ENCODE measurements around the gene ZNF556. TPM values are rescaled to one million over a fixed set of nuclear protein-coding genes. Genes with fewer than 3 reads are reported as not detected.
"Not testable (repeated sequence)": the region's sequence is repeated elsewhere in the genome, so short reads cannot be mapped to it uniquely, and the experiment has no call there.

ZNF556 gene
- total RNA-seq, 2 experiments from 2014 or later: 0.09 TPM; not detected in 1

- no peak for DNase-seq (ENCODE audit: low spot score)
- Histone ChIP-seq H3K4me1 (ENCODE audit: insufficient read depth, low read length, poor library complexity, severe bottlenecking) (peaks cover 27% of the 10 kb centered on the region), H3K27ac (ENCODE audit: low read depth, low read length, poor library complexity, severe bottlenecking) (no peak overlapping the region), H2AFZ (ENCODE audit: low read length) (no peak overlapping the region), H4K20me1 (ENCODE audit: insufficient read depth, low read length) (no peaks in the 10 kb centered on the region), H3K36me3 (ENCODE audit: insufficient read depth, low read length) (no peaks in the 10 kb centered on the region), H3K79me2 (ENCODE audit: insufficient read depth, low read depth, low read length) (no peaks in the 10 kb centered on the region), H3K9me2 (ENCODE audit: insufficient read depth, low read length) (no peaks in the 10 kb centered on the region), H3K4me2 (ENCODE audit: low read length) (no peak overlapping the region), H3K4me3 (ENCODE audit: low read depth, low read length, poor library complexity, severe bottlenecking) (no peak overlapping the region), H3K9me3 (ENCODE audit: low read length) (no peaks in the 10 kb centered on the region)
- ChIA-PET POLR2A (no interaction called here), CTCF (ENCODE audit: unreplicated experiment) (no interaction called here)
- TF ChIP-seq CTCF (conservative IDR thresholded peaks at IDR 0.05; ENCODE audit: low read length) (no peak), EZH2phosphoT487 (IDR thresholded peaks at IDR 0.05; ENCODE audit: borderline replicate concordance, low read depth, low read length) (no peak)
- BruUV-seq (replicated peaks): no TSS peak
- intact Hi-C loops (cut with micrococcal nuclease; ENCODE audit: unreplicated experiment): no loop called here
Observed at GRCh38 chr19:2885736-2886135, 18.6 kb downstream of the ZNF556 start.

GRCh38 chr19:2887391-2887914, 20.3 kb downstream of the ZNF556 start:
- Histone ChIP-seq H3K4me1 (ENCODE audit: insufficient read depth, low read length, poor library complexity, severe bottlenecking) (peaks cover 33% of the 10 kb centered on the region), H3K79me2 (ENCODE audit: insufficient read depth, low read depth, low read length) (no peaks in the 10 kb centered on the region), H3K9me3 (ENCODE audit: low read length) (no peaks in the 10 kb centered on the region), H3K4me2 (ENCODE audit: low read length) (peak overlapping the region; percentile 45), H2AFZ (ENCODE audit: low read length) (peak overlapping the region; percentile 88), H3K9me2 (ENCODE audit: insufficient read depth, low read length) (no peaks in the 10 kb centered on the region), H3K27ac (ENCODE audit: low read depth, low read length, poor library complexity, severe bottlenecking) (peak overlapping the region; percentile 74), H4K20me1 (ENCODE audit: insufficient read depth, low read length) (no peaks in the 10 kb centered on the region), H3K4me3 (ENCODE audit: low read depth, low read length, poor library complexity, severe bottlenecking) (no peak overlapping the region), H3K36me3 (ENCODE audit: insufficient read depth, low read length) (no peaks in the 10 kb centered on the region)
- peak; percentile 82 for DNase-seq (ENCODE audit: low spot score)
- ChIA-PET POLR2A (interaction anchor here (1.1 to 1.3 kb wide), 2 partner anchors 17 to 63 kb away, joined by 4 read pairs; no protein-coding TSS in a partner anchor), CTCF (ENCODE audit: unreplicated experiment) (interaction anchor here (1.0 to 1.1 kb wide), 2 partner anchors 63 to 239 kb away, joined by 3 read pairs; no protein-coding TSS in a partner anchor)
- no TSS peak for BruUV-seq (replicated peaks)
- peak; percentile 84 for TF ChIP-seq CTCF (conservative IDR thresholded peaks at IDR 0.05; ENCODE audit: low read length)
- no peak for TF ChIP-seq EZH2phosphoT487 (IDR thresholded peaks at IDR 0.05; ENCODE audit: borderline replicate concordance, low read depth, low read length)
- intact Hi-C loops (cut with micrococcal nuclease; ENCODE audit: unreplicated experiment): no loop called here

- intact Hi-C loops (cut with micrococcal nuclease; ENCODE audit: unreplicated experiment): no loop called here
- Histone ChIP-seq H3K9me3 (ENCODE audit: low read length) (no peaks in the 10 kb centered on the region), H3K9me2 (ENCODE audit: insufficient read depth, low read length) (no peaks in the 10 kb centered on the region), H3K4me2 (ENCODE audit: low read length) (peak overlapping the region; percentile 45; the same call in 1 of the 2 replicates), H3K4me3 (ENCODE audit: low read depth, low read length, poor library complexity, severe bottlenecking) (peak overlapping the region; percentile 25), H3K36me3 (ENCODE audit: insufficient read depth, low read length) (no peaks in the 10 kb centered on the region), H3K4me1 (ENCODE audit: insufficient read depth, low read length, poor library complexity, severe bottlenecking) (peaks cover 33% of the 10 kb centered on the region), H4K20me1 (ENCODE audit: insufficient read depth, low read length) (no peaks in the 10 kb centered on the region), H3K79me2 (ENCODE audit: insufficient read depth, low read depth, low read length) (no peaks in the 10 kb centered on the region), H3K27ac (ENCODE audit: low read depth, low read length, poor library complexity, severe bottlenecking) (peak overlapping the region; percentile 74), H2AFZ (ENCODE audit: low read length) (peak overlapping the region; percentile 88; the same call in 1 of the 2 replicates)
- BruUV-seq (replicated peaks): no TSS peak
- ChIA-PET CTCF (ENCODE audit: unreplicated experiment) (no interaction called here), POLR2A (no interaction called here)
- TF ChIP-seq CTCF (conservative IDR thresholded peaks at IDR 0.05; ENCODE audit: low read length) (no peak), EZH2phosphoT487 (IDR thresholded peaks at IDR 0.05; ENCODE audit: borderline replicate concordance, low read depth, low read length) (no peak)
- peak; percentile 91 for DNase-seq (ENCODE audit: low spot score)
Observed at GRCh38 chr19:2888731-2889224, 21.6 kb downstream of the ZNF556 start.

- H3K36me3 ChIP-seq (ENCODE audit: insufficient read depth, low read length); H3K79me2 ChIP-seq (ENCODE audit: insufficient read depth, low read depth, low read length); H2AFZ ChIP-seq (ENCODE audit: low read length); BruUV-seq (replicated peaks); H4K20me1 ChIP-seq (ENCODE audit: insufficient read depth, low read length); DNase-seq (ENCODE audit: low spot score); POLR2A ChIA-PET; H3K9me2 ChIP-seq (ENCODE audit: insufficient read depth, low read length); intact Hi-C loops (cut with micrococcal nuclease; ENCODE audit: unreplicated experiment); H3K9me3 ChIP-seq (ENCODE audit: low read length); CTCF ChIA-PET (ENCODE audit: unreplicated experiment); H3K27ac ChIP-seq (ENCODE audit: low read depth, low read length, poor library complexity, severe bottlenecking): not testable (repeated sequence)
- Histone ChIP-seq H3K4me3 (ENCODE audit: low read depth, low read length, poor library complexity, severe bottlenecking) (peak overlapping the region; percentile 52), H3K4me2 (ENCODE audit: low read length) (peak overlapping the region; percentile 50), H3K4me1 (ENCODE audit: insufficient read depth, low read length, poor library complexity, severe bottlenecking) (peaks cover 33% of the 10 kb centered on the region)
Observed at GRCh38 chr19:2890531-2890930, 23.4 kb downstream of the ZNF556 start.

Measured in OCI-LY7 (cell line).